Spleen (tissue), 7 donors: ENCODE measurements around the gene MYB.

Experiments used
- POLR2A ChIP-seq, 3 donors: fragments of 450-650 bp; IDR thresholded peaks; one replicate each; pipeline ENCODE4 v1.5.1; 2017; ENCODE audit warnings: antibody characterized with exemption in 3 of 3, mild to moderate bottlenecking in 1 of 3
- TF ChIP-seq, protein P1 (sequence below), 11 experiments: fragments of 200-600 bp in 7 of 11; fragments of 450-650 bp in 4 of 11; sonication (generic) in 4 of 11; IDR thresholded peaks in 8 of 11; conservative IDR thresholded peaks in 3 of 11; 1 replicate in 7 of 11; 2 replicates in 4 of 11; pipeline versions ENCODE4 v1.4.0 to v1.8.0; 2016 to 2021; ENCODE audit warnings: antibody characterized with exemption in 11 of 11, inconsistent platforms in 4 of 11, mild to moderate bottlenecking in 1 of 11
- donor health status: DM: no; HTN: no; CAD: no; lungs with moderate emphysema.
- donor health status: DM: no; HTN: no; CAD: no.
- donor health status: DM: no; HTN: no; CAD: no.

DNA sequence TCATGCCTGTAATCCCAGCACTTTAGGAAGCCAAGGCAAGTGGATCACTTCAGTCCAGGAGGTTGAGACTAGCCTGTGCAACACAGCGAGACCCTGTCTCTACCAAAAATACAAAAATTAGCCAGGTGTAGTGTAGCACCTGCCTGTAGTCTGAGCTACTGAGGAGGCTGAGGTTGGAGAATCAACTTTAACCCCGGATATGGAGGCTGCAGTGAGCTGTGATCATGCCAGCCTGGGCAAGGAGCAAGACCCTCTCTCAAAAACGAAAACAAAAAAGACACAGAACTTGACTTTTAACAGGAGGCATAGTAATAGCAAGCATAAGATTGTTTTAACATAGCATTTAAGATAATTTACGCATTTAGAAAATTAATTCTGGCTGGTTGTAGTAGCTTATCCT lies 32.5 kb downstream of the MYB start:
- TF ChIP-seq, protein P1, sequence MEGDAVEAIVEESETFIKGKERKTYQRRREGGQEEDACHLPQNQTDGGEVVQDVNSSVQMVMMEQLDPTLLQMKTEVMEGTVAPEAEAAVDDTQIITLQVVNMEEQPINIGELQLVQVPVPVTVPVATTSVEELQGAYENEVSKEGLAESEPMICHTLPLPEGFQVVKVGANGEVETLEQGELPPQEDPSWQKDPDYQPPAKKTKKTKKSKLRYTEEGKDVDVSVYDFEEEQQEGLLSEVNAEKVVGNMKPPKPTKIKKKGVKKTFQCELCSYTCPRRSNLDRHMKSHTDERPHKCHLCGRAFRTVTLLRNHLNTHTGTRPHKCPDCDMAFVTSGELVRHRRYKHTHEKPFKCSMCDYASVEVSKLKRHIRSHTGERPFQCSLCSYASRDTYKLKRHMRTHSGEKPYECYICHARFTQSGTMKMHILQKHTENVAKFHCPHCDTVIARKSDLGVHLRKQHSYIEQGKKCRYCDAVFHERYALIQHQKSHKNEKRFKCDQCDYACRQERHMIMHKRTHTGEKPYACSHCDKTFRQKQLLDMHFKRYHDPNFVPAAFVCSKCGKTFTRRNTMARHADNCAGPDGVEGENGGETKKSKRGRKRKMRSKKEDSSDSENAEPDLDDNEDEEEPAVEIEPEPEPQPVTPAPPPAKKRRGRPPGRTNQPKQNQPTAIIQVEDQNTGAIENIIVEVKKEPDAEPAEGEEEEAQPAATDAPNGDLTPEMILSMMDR (IDR thresholded peaks at IDR 0.05 in 8 of 11, conservative IDR thresholded peaks at IDR 0.05 in 3 of 11): no peak
- TF ChIP-seq POLR2A (IDR thresholded peaks at IDR 0.05): no peak
